22Rv1 (cell line): ENCODE results near the gene CDC37.

ENCODE experiments used
- ZFX ChIP-seq: fragments of 450-650 bp; IDR thresholded peaks from 2 replicates; pipeline ENCODE4 v1.6.1; 2017; ENCODE audit warnings: antibody characterized with exemption, borderline replicate concordance
- TF ChIP-seq, protein P1 (sequence below): fragments of 450-650 bp; IDR thresholded peaks from 2 replicates; pipeline ENCODE4 v1.5.1; 2017; ENCODE audit warnings: mild to moderate bottlenecking

GRCh38 chr19:10388957-10389356 is 14.4 kb downstream of the CDC37 start:
- TF ChIP-seq, protein P1, sequence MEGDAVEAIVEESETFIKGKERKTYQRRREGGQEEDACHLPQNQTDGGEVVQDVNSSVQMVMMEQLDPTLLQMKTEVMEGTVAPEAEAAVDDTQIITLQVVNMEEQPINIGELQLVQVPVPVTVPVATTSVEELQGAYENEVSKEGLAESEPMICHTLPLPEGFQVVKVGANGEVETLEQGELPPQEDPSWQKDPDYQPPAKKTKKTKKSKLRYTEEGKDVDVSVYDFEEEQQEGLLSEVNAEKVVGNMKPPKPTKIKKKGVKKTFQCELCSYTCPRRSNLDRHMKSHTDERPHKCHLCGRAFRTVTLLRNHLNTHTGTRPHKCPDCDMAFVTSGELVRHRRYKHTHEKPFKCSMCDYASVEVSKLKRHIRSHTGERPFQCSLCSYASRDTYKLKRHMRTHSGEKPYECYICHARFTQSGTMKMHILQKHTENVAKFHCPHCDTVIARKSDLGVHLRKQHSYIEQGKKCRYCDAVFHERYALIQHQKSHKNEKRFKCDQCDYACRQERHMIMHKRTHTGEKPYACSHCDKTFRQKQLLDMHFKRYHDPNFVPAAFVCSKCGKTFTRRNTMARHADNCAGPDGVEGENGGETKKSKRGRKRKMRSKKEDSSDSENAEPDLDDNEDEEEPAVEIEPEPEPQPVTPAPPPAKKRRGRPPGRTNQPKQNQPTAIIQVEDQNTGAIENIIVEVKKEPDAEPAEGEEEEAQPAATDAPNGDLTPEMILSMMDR: peak; percentile 89
- no peak for TF ChIP-seq ZFX
